Testis (tissue), 2 donors: Measurements from ENCODE around the gene CLMN.

Experiments used
- POLR2A ChIP-seq: fragments of 450-650 bp; IDR thresholded peaks from one replicate; pipeline ENCODE4 v1.6.1; 2017; ENCODE audit warnings: antibody characterized with exemption, mild to moderate bottlenecking, moderate library complexity
- TF ChIP-seq, protein P1 (sequence below), 3 experiments: fragments of 450-650 bp in 2 of 3; fragments of 200-600 bp in 1 of 3; sonication (generic) in 1 of 3; IDR thresholded peaks; one replicate each; pipeline ENCODE4 v1.5.1; 2016 to 2019; ENCODE audit warnings: antibody characterized with exemption in 3 of 3, mild to moderate bottlenecking in 2 of 3, moderate library complexity in 1 of 3

DNA sequence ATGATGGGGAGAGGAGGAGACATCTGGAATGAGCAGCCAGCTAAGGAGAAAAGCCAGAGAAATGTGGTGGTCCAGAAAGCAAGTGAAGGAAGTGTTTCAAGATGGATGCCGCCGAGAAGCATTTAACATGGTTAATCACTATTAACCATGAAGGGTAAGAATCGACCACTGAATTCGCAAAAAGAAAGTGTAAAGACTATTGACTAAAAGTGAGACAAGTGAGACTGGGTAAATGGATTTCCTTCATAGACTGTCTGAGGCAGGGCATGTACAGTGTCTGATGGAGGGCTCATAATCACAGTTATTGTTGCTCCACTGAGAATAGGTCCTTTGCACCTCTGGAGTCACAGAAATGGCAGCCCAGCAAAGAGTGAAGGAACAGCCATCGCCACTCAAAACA is 25.3 kb upstream of the CLMN start:
- TF ChIP-seq, protein P1, sequence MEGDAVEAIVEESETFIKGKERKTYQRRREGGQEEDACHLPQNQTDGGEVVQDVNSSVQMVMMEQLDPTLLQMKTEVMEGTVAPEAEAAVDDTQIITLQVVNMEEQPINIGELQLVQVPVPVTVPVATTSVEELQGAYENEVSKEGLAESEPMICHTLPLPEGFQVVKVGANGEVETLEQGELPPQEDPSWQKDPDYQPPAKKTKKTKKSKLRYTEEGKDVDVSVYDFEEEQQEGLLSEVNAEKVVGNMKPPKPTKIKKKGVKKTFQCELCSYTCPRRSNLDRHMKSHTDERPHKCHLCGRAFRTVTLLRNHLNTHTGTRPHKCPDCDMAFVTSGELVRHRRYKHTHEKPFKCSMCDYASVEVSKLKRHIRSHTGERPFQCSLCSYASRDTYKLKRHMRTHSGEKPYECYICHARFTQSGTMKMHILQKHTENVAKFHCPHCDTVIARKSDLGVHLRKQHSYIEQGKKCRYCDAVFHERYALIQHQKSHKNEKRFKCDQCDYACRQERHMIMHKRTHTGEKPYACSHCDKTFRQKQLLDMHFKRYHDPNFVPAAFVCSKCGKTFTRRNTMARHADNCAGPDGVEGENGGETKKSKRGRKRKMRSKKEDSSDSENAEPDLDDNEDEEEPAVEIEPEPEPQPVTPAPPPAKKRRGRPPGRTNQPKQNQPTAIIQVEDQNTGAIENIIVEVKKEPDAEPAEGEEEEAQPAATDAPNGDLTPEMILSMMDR (IDR thresholded peaks at IDR 0.05): no peak
- TF ChIP-seq POLR2A: no peak
